NCI-H2196 (cell line): ENCODE measurements around the gene PSMD2.

Experiments
- DNase-seq: peaks from one replicate; lab custom pipeline; 2025; ENCODE audit not compliant: unreplicated experiment; lab: John Stamatoyannopoulos, UW

PSMD2 gene

DNA sequence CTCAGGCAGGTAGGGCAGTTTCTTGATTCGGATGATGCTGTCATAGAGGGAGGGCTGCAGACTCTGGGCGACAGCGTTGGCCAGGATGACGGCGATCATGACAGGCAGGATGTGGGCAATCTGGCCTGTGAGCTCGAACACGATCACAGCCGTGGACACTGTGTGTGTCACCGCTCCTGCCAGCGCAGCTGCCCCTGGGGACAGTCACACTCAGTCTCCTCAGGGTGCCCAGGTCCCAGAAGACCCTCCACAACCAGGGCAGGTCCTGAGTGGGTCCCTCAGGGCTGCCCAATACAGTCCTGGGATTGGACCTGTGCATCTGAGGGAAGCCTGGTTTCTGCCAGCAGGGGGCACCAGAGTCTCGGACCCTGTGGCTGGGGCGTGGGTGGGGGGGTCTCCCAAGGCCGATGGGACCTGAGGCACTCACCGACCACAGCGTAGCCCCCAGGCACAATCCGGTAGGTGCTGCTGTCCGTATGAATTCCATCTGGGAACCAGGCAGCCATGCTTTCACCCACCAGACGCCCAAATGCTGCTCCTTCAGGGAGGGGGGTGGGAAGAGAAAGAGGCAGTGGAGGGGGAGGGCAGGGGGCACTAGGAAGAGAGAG, 55.2 kb downstream of the PSMD2 start:
- peak; percentile 80 for DNase-seq

- no peak for DNase-seq
Measured at GRCh38 chr3:184354754-184355153, 55.7 kb downstream of the PSMD2 start.

- DNase-seq: no peak
Measured at GRCh38 chr3:184355261-184356040, 56.4 kb downstream of the PSMD2 start.

- DNase-seq: no peak
Measured at GRCh38 chr3:184357248-184358123, 58.4 kb downstream of the PSMD2 start.

- DNase-seq: no peak
Measured at GRCh38 chr3:184358124-184358767, 59.2 kb downstream of the PSMD2 start.
